ENCODE results near the gene KCNQ5. TPM values are rescaled to one million over a fixed set of nuclear protein-coding genes. Genes with fewer than 3 reads are reported as not detected.

KCNQ5 gene
- total and polyA plus RNA-seq, 2 donors: 1.0 to 1.7 TPM

DNA sequence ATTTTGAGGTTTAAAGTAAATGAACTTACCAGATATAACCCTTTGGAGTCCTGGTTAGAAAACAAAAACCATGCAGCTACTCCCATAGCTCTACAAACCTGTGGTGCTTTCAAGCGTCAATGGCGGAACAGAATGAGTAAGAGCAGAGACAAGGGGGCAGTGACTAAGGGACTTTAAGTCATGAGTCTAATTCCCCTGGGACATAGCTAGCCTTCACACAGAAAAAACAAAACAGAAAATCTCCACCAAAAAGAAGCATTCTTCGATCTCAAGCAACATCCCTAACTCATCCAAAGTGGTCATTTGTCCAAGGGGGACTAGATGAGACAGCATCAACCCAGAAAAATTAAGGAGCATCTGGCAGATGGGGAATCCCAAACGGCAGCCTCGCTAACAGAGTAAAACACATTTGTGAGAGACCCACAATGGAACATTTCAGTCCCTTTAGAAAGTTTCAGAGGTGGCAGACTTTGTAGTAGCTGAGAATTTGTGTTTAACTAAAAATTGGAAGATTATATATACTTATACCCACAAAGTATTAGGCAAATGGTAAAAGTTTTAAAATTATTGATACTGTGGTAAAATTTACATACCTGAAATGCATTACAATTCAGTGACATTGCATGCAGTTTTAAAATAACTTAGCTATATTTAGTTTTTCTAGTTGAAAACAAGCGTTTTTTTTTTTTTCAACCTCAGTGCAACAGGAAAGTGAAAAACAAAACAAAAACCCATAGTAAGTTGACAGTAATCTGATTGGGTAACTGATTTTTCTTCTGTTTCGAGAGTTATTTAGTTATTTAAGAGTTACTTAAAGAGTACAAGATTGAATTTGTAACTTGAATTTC lies 67.5 kb downstream of the KCNQ5 start:
- Histone ChIP-seq H3K9me3 (ENCODE audit: control insufficient read depth in 2 of 2, insufficient read depth in 1 of 2, low read length in 1 of 2) (no peaks in the 10 kb centered on the region), H3K27ac (ENCODE audit: low read depth in 1 of 2, low read length in 1 of 2) (no peak overlapping the region), H3K4me3 (ENCODE audit: low read length in 2 of 2) (no peak overlapping the region), H3K36me3 (ENCODE audit: control insufficient read depth in 2 of 2, insufficient read depth in 2 of 2, low read length in 1 of 2) (no peaks in the 10 kb centered on the region), H3K27me3 (ENCODE audit: control insufficient read depth in 2 of 2, insufficient read depth in 1 of 2, low read length in 1 of 2) (no peaks in the 10 kb centered on the region), H3K4me1 (ENCODE audit: control insufficient read depth in 2 of 2, insufficient read depth in 2 of 2, low read length in 2 of 2) (no peaks in the 10 kb centered on the region)
- 97% methylated on average over 7 of the region's 7 CpGs for WGBS
- no peak for DNase-seq (ENCODE audit: low read depth in 6 of 9, low spot score in 9 of 9)

DNA sequence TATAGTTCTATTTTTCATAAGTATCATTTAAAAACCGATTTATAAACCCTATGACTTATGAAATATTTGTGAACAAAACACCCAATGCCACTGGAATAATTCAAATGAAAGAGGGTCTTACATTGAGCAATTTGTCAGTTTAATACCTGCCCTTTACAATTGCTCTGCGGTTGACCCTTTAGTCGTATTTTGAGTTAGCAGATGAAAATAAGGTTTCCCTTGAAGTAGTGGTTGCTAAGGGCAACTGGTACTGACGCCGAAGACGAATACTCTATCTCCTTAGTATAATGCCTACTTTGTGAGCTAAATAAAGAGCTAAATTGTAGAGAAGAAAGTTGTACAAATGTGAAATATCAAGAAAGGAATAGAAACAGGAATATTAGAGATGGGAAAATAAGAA lies 69.4 kb downstream of the KCNQ5 start:
- Histone ChIP-seq H3K9me3 (ENCODE audit: control insufficient read depth in 2 of 2, insufficient read depth in 1 of 2, low read length in 1 of 2) (no peaks in the 10 kb centered on the region), H3K27ac (ENCODE audit: low read depth in 1 of 2, low read length in 1 of 2) (no peak overlapping the region), H3K36me3 (ENCODE audit: control insufficient read depth in 2 of 2, insufficient read depth in 2 of 2, low read length in 1 of 2) (no peaks in the 10 kb centered on the region), H3K4me1 (ENCODE audit: control insufficient read depth in 2 of 2, insufficient read depth in 2 of 2, low read length in 2 of 2) (no peaks in the 10 kb centered on the region), H3K27me3 (ENCODE audit: control insufficient read depth in 2 of 2, insufficient read depth in 1 of 2, low read length in 1 of 2) (no peaks in the 10 kb centered on the region), H3K4me3 (ENCODE audit: low read length in 2 of 2) (no peak overlapping the region)
- WGBS: 98% methylated on average over 6 of the region's 6 CpGs
- no peak for DNase-seq (ENCODE audit: low read depth in 6 of 9, low spot score in 9 of 9)

DNA sequence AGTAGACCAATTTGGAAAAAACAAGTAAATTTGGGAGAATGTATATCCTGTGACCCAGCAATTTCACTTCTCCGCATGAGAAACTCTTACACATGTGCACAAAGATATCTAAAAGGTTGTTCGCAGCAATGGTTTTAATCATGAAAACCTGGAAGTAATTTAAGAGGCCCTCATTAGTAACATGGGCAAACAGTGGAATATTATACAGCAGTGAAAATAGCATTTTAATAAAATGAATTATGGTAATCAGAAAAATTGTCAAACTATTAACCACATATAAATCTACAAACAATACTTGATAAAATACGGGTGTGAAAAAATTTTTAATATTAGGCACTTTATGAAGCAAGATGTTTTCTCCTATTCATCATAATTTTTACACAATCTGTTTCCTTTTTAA lies 74.2 kb downstream of the KCNQ5 start:
- Histone ChIP-seq H3K4me1 (ENCODE audit: control insufficient read depth in 2 of 2, insufficient read depth in 2 of 2, low read length in 2 of 2) (no peaks in the 10 kb centered on the region), H3K27ac (ENCODE audit: low read depth in 1 of 2, low read length in 1 of 2) (no peak overlapping the region), H3K27me3 (ENCODE audit: control insufficient read depth in 2 of 2, insufficient read depth in 1 of 2, low read length in 1 of 2) (no peaks in the 10 kb centered on the region), H3K36me3 (ENCODE audit: control insufficient read depth in 2 of 2, insufficient read depth in 2 of 2, low read length in 1 of 2) (no peaks in the 10 kb centered on the region), H3K9me3 (ENCODE audit: control insufficient read depth in 2 of 2, insufficient read depth in 1 of 2, low read length in 1 of 2) (no peaks in the 10 kb centered on the region), H3K4me3 (ENCODE audit: low read length in 2 of 2) (no peak overlapping the region)
- no peak for DNase-seq (ENCODE audit: low read depth in 6 of 9, low spot score in 9 of 9)
- WGBS: 98% methylated on average over 3 of the region's 3 CpGs

DNA sequence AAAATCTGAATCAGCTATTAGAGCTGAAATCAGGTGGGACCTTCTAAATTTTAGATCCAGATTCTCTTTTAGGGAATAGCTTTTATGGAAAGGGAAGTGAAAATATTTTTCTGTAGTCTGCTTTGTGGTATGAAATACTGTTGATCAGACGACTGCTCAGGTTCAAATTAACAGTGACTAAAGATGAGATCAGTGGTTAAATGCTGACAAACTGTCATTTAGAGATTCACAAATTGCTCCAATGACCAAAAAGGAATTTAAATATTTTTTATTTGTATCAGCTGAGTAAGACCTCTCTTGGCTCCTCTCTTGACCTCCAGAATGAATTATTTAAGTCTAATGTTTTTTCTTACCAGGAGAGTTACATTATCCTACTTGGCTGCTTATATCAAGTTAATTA lies 77.3 kb downstream of the KCNQ5 start:
- 86% methylated on average over 1 of the region's 1 CpG for WGBS
- Histone ChIP-seq H3K27ac (ENCODE audit: low read depth in 1 of 2, low read length in 1 of 2) (no peak overlapping the region), H3K27me3 (ENCODE audit: control insufficient read depth in 2 of 2, insufficient read depth in 1 of 2, low read length in 1 of 2) (no peaks in the 10 kb centered on the region), H3K4me3 (ENCODE audit: low read length in 2 of 2) (no peak overlapping the region), H3K36me3 (ENCODE audit: control insufficient read depth in 2 of 2, insufficient read depth in 2 of 2, low read length in 1 of 2) (no peaks in the 10 kb centered on the region), H3K9me3 (ENCODE audit: control insufficient read depth in 2 of 2, insufficient read depth in 1 of 2, low read length in 1 of 2) (no peaks in the 10 kb centered on the region), H3K4me1 (ENCODE audit: control insufficient read depth in 2 of 2, insufficient read depth in 2 of 2, low read length in 2 of 2) (no peaks in the 10 kb centered on the region)
- DNase-seq (ENCODE audit: low read depth in 6 of 9, low spot score in 9 of 9): no peak

DNA sequence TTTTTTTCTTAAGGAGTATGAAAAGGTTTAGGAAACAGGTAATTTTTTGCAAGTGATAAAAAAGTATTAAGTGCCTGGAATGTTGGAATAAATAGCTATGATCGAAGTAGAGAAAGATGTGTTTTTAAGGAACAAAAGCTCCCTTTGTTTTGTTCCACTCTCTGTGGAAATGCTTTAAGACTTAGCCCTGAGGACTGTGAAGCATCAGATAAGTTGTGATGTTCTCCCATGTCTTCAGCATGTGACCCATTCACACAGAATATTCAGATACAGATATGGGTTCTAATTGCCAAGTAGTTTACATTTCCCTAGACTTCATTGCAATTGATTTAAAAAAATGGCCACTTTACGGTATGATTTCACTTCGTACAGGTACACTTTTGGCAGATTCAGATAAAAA lies 80.6 kb downstream of the KCNQ5 start:
- 98% methylated on average over 3 of the region's 3 CpGs for WGBS
- no peaks in the 10 kb centered on the region for H3K9me3 ChIP-seq (ENCODE audit: control insufficient read depth in 2 of 2, insufficient read depth in 1 of 2, low read length in 1 of 2)
- H3K4me3 ChIP-seq (ENCODE audit: low read length in 2 of 2): no peak overlapping the region
- no peak for DNase-seq (ENCODE audit: low read depth in 6 of 9, low spot score in 9 of 9)
- H3K27me3 ChIP-seq (ENCODE audit: control insufficient read depth in 2 of 2, insufficient read depth in 1 of 2, low read length in 1 of 2): no peaks in the 10 kb centered on the region
- H3K27ac ChIP-seq (ENCODE audit: low read depth in 1 of 2, low read length in 1 of 2): no peak overlapping the region
- H3K4me1 ChIP-seq (ENCODE audit: control insufficient read depth in 2 of 2, insufficient read depth in 2 of 2, low read length in 2 of 2): no peaks in the 10 kb centered on the region
- no peaks in the 10 kb centered on the region for H3K36me3 ChIP-seq (ENCODE audit: control insufficient read depth in 2 of 2, insufficient read depth in 2 of 2, low read length in 1 of 2)

DNA sequence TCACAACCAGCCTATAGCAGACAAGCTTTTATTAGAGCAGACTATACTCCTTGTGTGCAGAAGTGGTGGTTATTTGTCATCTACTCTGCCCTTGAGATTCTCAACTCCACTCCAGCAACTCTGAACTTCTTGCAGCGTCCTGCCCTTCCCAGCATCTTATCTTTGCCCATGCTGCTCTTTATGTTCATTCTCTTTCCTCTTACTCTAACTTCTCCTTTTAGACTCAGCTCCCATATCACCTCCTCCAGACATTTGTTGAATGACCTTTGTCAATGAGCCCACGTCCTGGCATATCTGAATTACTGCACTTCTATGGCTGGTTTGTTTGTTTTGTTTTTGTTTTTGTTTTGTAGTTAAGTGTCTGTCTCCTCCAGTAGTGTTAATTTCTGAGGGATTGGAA lies 81.2 kb downstream of the KCNQ5 start:
- H3K9me3 ChIP-seq (ENCODE audit: control insufficient read depth in 2 of 2, insufficient read depth in 1 of 2, low read length in 1 of 2): no peaks in the 10 kb centered on the region
- no peaks in the 10 kb centered on the region for H3K36me3 ChIP-seq (ENCODE audit: control insufficient read depth in 2 of 2, insufficient read depth in 2 of 2, low read length in 1 of 2)
- no peaks in the 10 kb centered on the region for H3K4me1 ChIP-seq (ENCODE audit: control insufficient read depth in 2 of 2, insufficient read depth in 2 of 2, low read length in 2 of 2)
- no peak overlapping the region for H3K27ac ChIP-seq (ENCODE audit: low read depth in 1 of 2, low read length in 1 of 2)
- 92% methylated on average over 2 of the region's 2 CpGs for WGBS
- no peaks in the 10 kb centered on the region for H3K27me3 ChIP-seq (ENCODE audit: control insufficient read depth in 2 of 2, insufficient read depth in 1 of 2, low read length in 1 of 2)
- DNase-seq (ENCODE audit: low read depth in 6 of 9, low spot score in 9 of 9): no peak
- no peak overlapping the region for H3K4me3 ChIP-seq (ENCODE audit: low read length in 2 of 2)

DNA sequence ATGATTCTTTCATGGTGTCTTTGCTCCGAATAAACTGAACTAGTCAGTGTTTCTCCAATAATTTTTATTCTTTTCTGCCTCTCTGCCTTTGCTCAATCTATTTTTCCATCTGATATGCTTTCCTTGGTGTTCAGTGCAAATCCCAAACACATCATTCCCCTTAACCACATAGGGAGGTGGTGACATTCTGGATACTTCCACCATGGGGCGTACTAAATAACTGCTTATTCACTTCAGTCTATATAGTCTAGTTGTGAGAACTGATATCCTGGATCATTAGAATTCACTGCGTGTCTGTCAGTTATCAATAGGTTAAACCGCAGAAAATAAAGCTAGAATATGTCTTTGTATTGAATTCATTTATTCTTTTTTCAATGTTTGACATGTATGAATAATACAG lies 83.1 kb downstream of the KCNQ5 start:
- DNase-seq (ENCODE audit: low read depth in 6 of 9, low spot score in 9 of 9): no peak
- WGBS: 97% methylated on average over 4 of the region's 4 CpGs
- H3K4me3 ChIP-seq (ENCODE audit: low read length in 2 of 2): no peak overlapping the region
- H3K4me1 ChIP-seq (ENCODE audit: control insufficient read depth in 2 of 2, insufficient read depth in 2 of 2, low read length in 2 of 2): no peaks in the 10 kb centered on the region
- no peaks in the 10 kb centered on the region for H3K27me3 ChIP-seq (ENCODE audit: control insufficient read depth in 2 of 2, insufficient read depth in 1 of 2, low read length in 1 of 2)
- H3K36me3 ChIP-seq (ENCODE audit: control insufficient read depth in 2 of 2, insufficient read depth in 2 of 2, low read length in 1 of 2): no peaks in the 10 kb centered on the region
- no peaks in the 10 kb centered on the region for H3K9me3 ChIP-seq (ENCODE audit: control insufficient read depth in 2 of 2, insufficient read depth in 1 of 2, low read length in 1 of 2)
- H3K27ac ChIP-seq (ENCODE audit: low read depth in 1 of 2, low read length in 1 of 2): no peak overlapping the region

DNA sequence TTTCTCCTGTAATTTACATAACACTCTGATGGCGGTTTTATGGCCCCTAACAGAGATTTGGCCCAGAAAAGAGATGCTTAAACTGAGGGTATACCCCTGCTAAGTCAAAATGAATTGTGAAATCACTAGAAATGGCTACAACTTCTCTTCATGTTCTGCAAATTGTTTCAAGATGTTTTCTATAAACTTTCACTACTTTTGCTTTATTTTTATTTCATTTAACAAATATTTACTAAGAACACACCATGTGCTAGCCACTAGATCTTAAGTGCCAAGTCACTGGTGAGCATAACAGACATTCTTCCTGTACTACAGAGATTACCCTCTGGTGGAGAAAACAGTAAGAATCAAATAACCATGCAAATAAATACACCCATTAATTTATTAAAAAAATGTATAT lies 87.6 kb downstream of the KCNQ5 start:
- no peak overlapping the region for H3K4me3 ChIP-seq (ENCODE audit: low read length in 2 of 2)
- no peak overlapping the region for H3K27ac ChIP-seq (ENCODE audit: low read depth in 1 of 2, low read length in 1 of 2)
- H3K9me3 ChIP-seq (ENCODE audit: control insufficient read depth in 2 of 2, insufficient read depth in 1 of 2, low read length in 1 of 2): no peaks in the 10 kb centered on the region
- WGBS: 94% methylated on average over 1 of the region's 1 CpG
- no peak for DNase-seq (ENCODE audit: low read depth in 6 of 9, low spot score in 9 of 9)
- no peaks in the 10 kb centered on the region for H3K4me1 ChIP-seq (ENCODE audit: control insufficient read depth in 2 of 2, insufficient read depth in 2 of 2, low read length in 2 of 2)
- no peaks in the 10 kb centered on the region for H3K27me3 ChIP-seq (ENCODE audit: control insufficient read depth in 2 of 2, insufficient read depth in 1 of 2, low read length in 1 of 2)
- no peaks in the 10 kb centered on the region for H3K36me3 ChIP-seq (ENCODE audit: control insufficient read depth in 2 of 2, insufficient read depth in 2 of 2, low read length in 1 of 2)

DNA sequence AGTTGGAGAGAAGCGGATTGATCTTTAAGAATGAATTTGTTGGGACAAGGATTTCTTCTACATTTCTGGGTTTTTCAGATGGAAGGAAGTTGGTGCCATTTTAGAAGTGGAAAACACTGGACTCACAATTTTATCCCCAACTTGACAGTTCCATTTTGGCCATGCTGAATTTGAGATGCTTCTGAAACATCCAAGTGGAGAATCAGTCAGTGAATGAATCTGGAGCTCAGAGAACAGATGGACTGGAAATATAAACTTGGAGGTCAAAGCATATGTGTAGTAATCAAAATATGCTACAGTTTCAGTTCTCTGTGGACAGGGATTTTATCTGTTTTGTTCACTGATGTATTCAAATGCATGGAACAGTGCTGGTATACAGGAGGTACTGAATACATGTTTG lies 89.9 kb downstream of the KCNQ5 start:
- Histone ChIP-seq H3K4me1 (ENCODE audit: control insufficient read depth in 2 of 2, insufficient read depth in 2 of 2, low read length in 2 of 2) (no peaks in the 10 kb centered on the region), H3K27ac (ENCODE audit: low read depth in 1 of 2, low read length in 1 of 2) (no peak overlapping the region), H3K4me3 (ENCODE audit: low read length in 2 of 2) (no peak overlapping the region), H3K27me3 (ENCODE audit: control insufficient read depth in 2 of 2, insufficient read depth in 1 of 2, low read length in 1 of 2) (no peaks in the 10 kb centered on the region), H3K36me3 (ENCODE audit: control insufficient read depth in 2 of 2, insufficient read depth in 2 of 2, low read length in 1 of 2) (no peaks in the 10 kb centered on the region), H3K9me3 (ENCODE audit: control insufficient read depth in 2 of 2, insufficient read depth in 1 of 2, low read length in 1 of 2) (no peaks in the 10 kb centered on the region)
- WGBS: 100% methylated on average over 1 of the region's 1 CpG
- no peak for DNase-seq (ENCODE audit: low read depth in 6 of 9, low spot score in 9 of 9)

Measured in thymus (tissue), 11 donors.